NCI-H82 treated with DMSO at 0.1 percent for 48 hours (cell line): ENCODE data around the gene NKG7.

Experiments
- DNase-seq: peaks from one replicate; lab custom pipeline; 2025; ENCODE audit not compliant: unreplicated experiment; lab: John Stamatoyannopoulos, UW

The NKG7 gene

GRCh38 chr19:51364200-51365106 is 8.0 kb downstream of the NKG7 start:
- DNase-seq: no peak

GRCh38 chr19:51361239-51361638 is 11.2 kb downstream of the NKG7 start:
- no peak for DNase-seq

GRCh38 chr19:51359294-51359693 is 13.2 kb downstream of the NKG7 start:
- no peak for DNase-seq

- no peak for DNase-seq
These were observed 14.5 kb downstream of the NKG7 start for GRCh38 chr19:51357952-51358351.

- no peak for DNase-seq
These were observed 16.2 kb downstream of the NKG7 start for GRCh38 chr19:51356159-51356801.

GRCh38 chr19:51354742-51355148 is 17.7 kb downstream of the NKG7 start:
- DNase-seq: no peak

- no peak for DNase-seq
These were observed 18.2 kb downstream of the NKG7 start for GRCh38 chr19:51354103-51354741.

GRCh38 chr19:51352783-51353360 is 19.6 kb downstream of the NKG7 start:
- no peak for DNase-seq

GRCh38 chr19:51351266-51351990 is 21.0 kb downstream of the NKG7 start:
- no peak for DNase-seq

- DNase-seq: no peak
These were observed 25.1 kb downstream of the NKG7 start for GRCh38 chr19:51347209-51347928.

- no peak for DNase-seq
These were observed 25.7 kb downstream of the NKG7 start for GRCh38 chr19:51346742-51347141.

- no peak for DNase-seq
These were observed 27.3 kb downstream of the NKG7 start for GRCh38 chr19:51345076-51345620.

- DNase-seq: no peak
These were observed 29.6 kb downstream of the NKG7 start for GRCh38 chr19:51342631-51343569.

- DNase-seq: no peak
These were observed 30.4 kb downstream of the NKG7 start, which contains the start of gene VSIG10L for GRCh38 chr19:51341976-51342580. VSIG10L (minus strand) TSS chr19:51342139; CDS start chr19:51342124, 15 bp downstream.

- no peak for DNase-seq
These were observed 31.4 kb downstream of the NKG7 start for GRCh38 chr19:51341066-51341465.

- DNase-seq: peak; percentile 80
These were observed 32.5 kb downstream of the NKG7 start for GRCh38 chr19:51339687-51340656.

- DNase-seq: no peak
These were observed 33.2 kb downstream of the NKG7 start for GRCh38 chr19:51339313-51339686.
